ENCODE measurements around the gene GSTCD. TPM values are rescaled to one million over a fixed set of nuclear protein-coding genes. Genes with fewer than 3 reads are reported as not detected.
"Not testable (repeated sequence)": the region's sequence is repeated elsewhere in the genome, so short reads cannot be mapped to it uniquely, and the experiment has no call there.

GSTCD gene
- total and polyA plus RNA-seq, 2 experiments from 2014 or later = 11.3 to 39.1 TPM

GRCh38 chr4:105725623-105726022 lies 17.0 kb downstream of the GSTCD start (continued):
- TF ChIP-seq ETS1 (IDR thresholded peaks at IDR 0.05) (no peak), REST (IDR thresholded peaks at IDR 0.05; ENCODE audit: unreplicated experiment) (no peak), ZNF114 (CRISPR knock-in tag; IDR thresholded peaks at IDR 0.05) (no peak)

GRCh38 chr4:105729895-105730294 lies 21.3 kb downstream of the GSTCD start:
- not testable (repeated sequence) for H3K27ac Mint-ChIP-seq; H3F3A ChIP-seq (replicated peaks; ENCODE audit: low read depth); ATAC-seq; H3K27ac ChIP-seq (ENCODE audit: low read depth); H3K4me1 Mint-ChIP-seq; H3K4me1 ChIP-seq (ENCODE audit: insufficient read depth); H3K27me3 Mint-ChIP-seq (ENCODE audit: insufficient read depth, low read depth, poor library complexity); H4K20me1 ChIP-seq (replicated peaks; ENCODE audit: insufficient read depth); H3K9me2 ChIP-seq (ENCODE audit: insufficient read depth); DNase-seq (ENCODE audit: low spot score); H3K27me3 ChIP-seq (ENCODE audit: insufficient read depth); H3K79me2 ChIP-seq (replicated peaks; ENCODE audit: insufficient read depth); H2AFZ ChIP-seq; H3K4me3 Mint-ChIP-seq; H3K4me2 ChIP-seq; H3K4me3 ChIP-seq
- peaks cover 91% of the 10 kb centered on the region for H3K36me3 Mint-ChIP-seq (ENCODE audit: low read depth)
- peaks cover 50% of the 10 kb centered on the region for H3K9me3 Mint-ChIP-seq
- peaks cover 16% of the 10 kb centered on the region; the same call in 1 of the 2 replicates for H3K36me3 ChIP-seq (ENCODE audit: insufficient read depth)

GRCh38 chr4:105735217-105735616 lies 26.6 kb downstream of the GSTCD start:
- not testable (repeated sequence) for H3K27me3 ChIP-seq (ENCODE audit: insufficient read depth); DNase-seq (ENCODE audit: low spot score); H3K4me1 Mint-ChIP-seq; H3K4me3 Mint-ChIP-seq; ATAC-seq; H3K4me1 ChIP-seq (ENCODE audit: insufficient read depth); H3K27me3 Mint-ChIP-seq (ENCODE audit: insufficient read depth, low read depth, poor library complexity); H3K27ac ChIP-seq (ENCODE audit: low read depth); H3K4me3 ChIP-seq; H3K4me2 ChIP-seq; H4K20me1 ChIP-seq (replicated peaks; ENCODE audit: insufficient read depth); H2AFZ ChIP-seq; H3K9me2 ChIP-seq (ENCODE audit: insufficient read depth); H3K27ac Mint-ChIP-seq; H3F3A ChIP-seq (replicated peaks; ENCODE audit: low read depth)
- H3K79me2 ChIP-seq (replicated peaks; ENCODE audit: insufficient read depth) = peaks cover 10% of the 10 kb centered on the region; the same call in 1 of the 2 replicates
- peaks cover 95% of the 10 kb centered on the region for H3K36me3 Mint-ChIP-seq (ENCODE audit: low read depth)
- peaks cover 14% of the 10 kb centered on the region; the same call in 1 of the 2 replicates for H3K36me3 ChIP-seq (ENCODE audit: insufficient read depth)
- H3K9me3 Mint-ChIP-seq = peaks cover 74% of the 10 kb centered on the region

GRCh38 chr4:105741548-105741947 lies 33.0 kb downstream of the GSTCD start:
- Mint-ChIP-seq H3K9me3 (peaks cover 21% of the 10 kb centered on the region), H3K27me3 (ENCODE audit: insufficient read depth, low read depth, poor library complexity) (peaks cover 2% of the 10 kb centered on the region), H3K4me3 (no peak overlapping the region), H3K36me3 (ENCODE audit: low read depth) (peaks cover 36% of the 10 kb centered on the region), H3K27ac (no peak overlapping the region), H3K4me1 (no peaks in the 10 kb centered on the region)
- H4K20me1 ChIP-seq (replicated peaks; ENCODE audit: insufficient read depth) = no peaks in the 10 kb centered on the region
- H3K4me2 ChIP-seq = no peak overlapping the region
- H3K4me3 ChIP-seq = no peak overlapping the region
- no peak overlapping the region for H2AFZ ChIP-seq
- ATAC-seq (no peak), DNase-seq (ENCODE audit: low spot score) (no peak)
- peaks cover 5% of the 10 kb centered on the region; the same call in 1 of the 2 replicates for H3K79me2 ChIP-seq (replicated peaks; ENCODE audit: insufficient read depth)
- no peaks in the 10 kb centered on the region for H3K27me3 ChIP-seq (ENCODE audit: insufficient read depth)
- H3F3A ChIP-seq (replicated peaks; ENCODE audit: low read depth) = no peaks in the 10 kb centered on the region
- no peak overlapping the region for H3K27ac ChIP-seq (ENCODE audit: low read depth)
- no peaks in the 10 kb centered on the region for H3K9me2 ChIP-seq (ENCODE audit: insufficient read depth)
- no peaks in the 10 kb centered on the region for H3K4me1 ChIP-seq (ENCODE audit: insufficient read depth)
- H3K36me3 ChIP-seq (ENCODE audit: insufficient read depth) = 0 out of 2 replicates have a peak, but pooled peaks cover 3% of the 10 kb centered on the region
- no peak for TF ChIP-seq ETS1 (IDR thresholded peaks at IDR 0.05)
- TF ChIP-seq STAT1 (IDR thresholded peaks at IDR 0.05; ENCODE audit: unreplicated experiment) = no peak
- TF ChIP-seq JUNB (IDR thresholded peaks at IDR 0.05; ENCODE audit: unreplicated experiment) = no peak
- TF ChIP-seq POLR2AphosphoS5 (IDR thresholded peaks at IDR 0.05; ENCODE audit: low read depth) = no peak
- no peak for TF ChIP-seq ZNF331 (CRISPR knock-in tag; IDR thresholded peaks at IDR 0.05; ENCODE audit: low read depth)
- no peak for TF ChIP-seq NANOG (IDR thresholded peaks at IDR 0.05; ENCODE audit: borderline replicate concordance)
- TF ChIP-seq ZNF114 (CRISPR knock-in tag; IDR thresholded peaks at IDR 0.05) = no peak

Data from GM23338 (cell line).